ENCODE measurements around the gene MYH11.
"Not testable (repeated sequence)": the region's sequence is repeated elsewhere in the genome, so short reads cannot be mapped to it uniquely, and the experiment has no call there.

The MYH11 gene

DNA sequence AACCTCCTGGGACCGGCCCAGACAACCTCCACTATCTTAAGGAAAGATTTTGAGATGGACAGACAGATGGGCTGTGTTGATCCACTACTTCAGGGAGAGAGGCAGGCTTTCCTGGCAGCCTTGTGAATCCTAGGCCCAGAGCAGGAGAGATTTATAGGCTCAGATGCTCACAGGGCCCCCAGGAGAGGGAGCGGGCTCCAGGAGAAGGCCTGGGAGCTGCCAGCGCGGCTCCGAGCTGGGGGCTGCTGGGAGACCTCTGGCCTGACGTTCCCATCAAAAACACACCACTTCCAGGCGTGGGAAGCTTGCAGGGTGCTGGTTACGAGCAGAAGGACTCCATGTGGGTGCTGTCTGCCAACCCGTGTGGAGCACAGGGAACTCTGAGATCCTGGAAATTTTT lies 53.2 kb downstream of the MYH11 start:
- DNase-seq, result no peak

DNA sequence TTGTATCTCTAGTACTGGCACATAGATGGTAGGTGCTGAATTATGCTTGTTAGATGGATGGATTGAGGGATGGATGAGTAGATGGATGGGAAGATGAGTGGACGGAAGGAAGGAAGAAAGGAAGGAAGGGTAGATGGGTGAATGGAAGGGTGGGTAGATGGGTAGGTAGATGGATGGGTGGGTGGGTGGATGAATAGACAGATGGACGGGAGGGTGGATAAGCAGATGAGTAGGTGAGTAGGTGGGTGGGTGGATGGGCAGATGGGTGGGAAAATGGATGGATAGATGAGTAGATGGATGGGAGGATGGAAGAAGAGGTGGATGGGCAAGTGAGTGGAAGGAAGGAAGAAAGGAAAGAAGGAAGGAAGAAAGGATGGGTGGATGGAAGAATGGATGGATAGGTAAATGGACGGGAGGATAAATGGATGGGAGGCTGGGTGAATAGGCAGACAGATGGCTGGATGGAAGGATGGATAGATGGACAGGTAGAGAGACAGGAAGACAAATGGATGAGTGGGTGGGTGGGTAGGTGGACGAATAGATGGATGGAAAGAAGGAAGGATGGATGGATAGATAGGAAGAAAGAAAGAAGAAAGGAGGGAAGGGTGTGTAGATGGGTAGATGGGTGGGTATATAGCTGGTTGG lies 56.9 kb downstream of the MYH11 start:
- no peak for DNase-seq

DNA sequence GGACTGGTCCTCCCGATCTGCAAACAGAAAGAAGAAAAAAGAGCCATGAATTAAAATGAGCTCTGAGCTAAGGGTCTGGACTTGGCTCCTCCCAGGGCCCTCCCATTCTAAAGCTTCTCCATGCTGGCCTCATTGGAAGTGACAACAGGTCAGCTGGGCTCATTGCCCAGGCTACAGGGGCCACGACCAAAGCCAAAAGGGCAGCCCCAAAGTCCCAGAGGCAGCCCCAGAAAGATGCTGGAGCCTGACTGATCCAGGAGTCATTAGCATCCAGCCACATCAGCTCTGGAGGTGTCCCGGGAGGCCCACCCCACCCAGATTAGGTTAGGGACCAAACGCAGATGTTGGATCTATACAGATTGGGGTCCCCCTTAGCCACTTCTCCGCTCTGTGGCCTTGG lies 58.2 kb downstream of the MYH11 start:
- DNase-seq, result no peak

DNA sequence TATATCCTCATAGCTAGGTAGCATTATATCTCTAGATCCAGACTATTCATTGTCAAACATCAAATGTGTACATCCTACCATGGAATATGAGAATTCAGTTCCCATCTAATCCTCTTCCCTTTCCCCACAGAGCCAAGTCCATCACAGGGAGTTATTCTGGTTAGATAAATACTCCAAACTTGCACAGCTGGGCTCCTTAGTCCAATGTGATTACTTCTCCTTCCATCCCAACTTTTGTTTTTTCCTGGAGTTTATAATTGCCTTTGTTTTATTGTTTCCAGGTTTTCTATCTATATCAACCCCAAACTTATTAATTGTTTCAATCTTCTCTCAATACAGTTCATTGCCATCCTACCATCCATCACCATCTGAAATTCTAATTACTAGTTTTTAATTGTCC lies 59.9 kb downstream of the MYH11 start:
- no peak for DNase-seq

DNA sequence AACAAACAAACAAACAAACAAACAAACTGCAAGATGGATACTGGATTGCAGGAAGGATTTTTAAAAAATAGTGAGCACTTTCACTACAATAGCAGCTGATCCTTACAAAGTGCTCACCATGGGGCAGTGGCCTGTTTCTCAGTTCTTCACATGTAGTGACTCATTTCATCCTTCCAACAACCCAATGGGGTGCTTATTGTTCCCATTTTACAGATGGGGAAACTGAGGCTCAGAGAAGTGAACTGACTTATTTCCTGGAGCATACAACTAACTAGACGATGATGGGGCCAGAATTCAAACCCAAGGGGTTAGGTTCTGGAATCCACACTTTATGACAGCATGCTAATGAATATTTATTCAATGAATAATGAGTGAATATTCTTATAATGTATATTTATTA lies 61.2 kb downstream of the MYH11 start:
- no peak for DNase-seq

DNA sequence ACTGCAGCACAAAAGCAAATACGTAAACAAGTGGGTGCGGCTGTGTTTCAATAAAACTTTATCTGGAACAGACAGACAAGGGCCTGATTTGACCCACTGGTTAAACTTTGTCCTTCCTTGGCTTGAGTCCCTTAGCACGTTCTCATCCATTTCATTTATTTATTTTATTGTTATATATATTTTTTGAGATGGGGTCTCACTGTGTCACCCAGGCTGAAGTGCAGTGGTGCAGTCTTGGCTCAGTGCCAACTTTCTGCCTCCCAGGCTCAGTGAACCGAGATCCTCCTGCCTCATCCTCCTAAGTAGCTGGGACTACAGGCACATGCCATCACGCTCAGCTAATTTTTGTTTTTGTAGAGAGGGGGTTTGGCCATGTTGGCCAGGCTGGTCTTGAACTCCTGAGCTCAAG lies 64.3 kb downstream of the MYH11 start:
- DNase-seq, result no peak

DNA sequence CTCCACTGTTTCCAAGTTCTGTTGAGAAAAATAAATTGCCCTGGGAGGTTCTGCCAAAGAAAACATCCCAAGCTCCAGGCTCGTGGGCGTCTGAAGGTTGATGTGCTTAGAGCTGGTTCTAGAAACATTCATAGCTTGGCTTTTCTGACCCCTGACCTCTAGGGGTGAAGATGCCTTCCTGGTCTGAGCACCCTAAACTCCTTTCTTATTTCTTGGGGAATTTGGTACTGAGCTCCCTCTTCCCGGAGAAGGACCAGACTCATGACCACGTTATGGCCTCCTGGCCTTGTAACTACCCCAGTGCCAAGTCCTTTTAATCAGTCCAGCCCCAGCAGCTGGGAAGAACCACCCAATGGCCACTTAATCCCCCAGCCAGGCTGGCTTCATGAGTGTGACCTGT lies 66.4 kb downstream of the MYH11 start:
- DNase-seq, result no peak

DNA sequence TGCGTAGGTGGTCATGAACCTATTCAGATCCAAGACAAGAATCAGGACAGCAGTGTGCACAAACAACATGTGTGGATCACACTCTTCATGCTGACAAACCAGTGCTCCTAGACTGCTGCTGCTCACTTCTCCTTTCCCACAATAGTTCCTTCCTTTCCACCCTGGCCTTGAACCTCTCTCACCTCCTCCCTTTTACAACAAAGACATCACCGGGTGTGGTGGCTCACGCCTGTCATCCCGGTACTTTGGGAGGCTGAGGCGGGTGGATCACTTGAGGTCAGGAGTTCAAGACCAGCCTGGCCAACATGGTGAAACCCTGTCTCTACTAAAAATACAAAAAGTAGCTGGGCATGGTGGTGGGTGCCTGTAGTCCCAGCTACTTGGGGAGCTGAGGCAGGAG lies 67.0 kb downstream of the MYH11 start:
- not testable (repeated sequence) for DNase-seq

DNA sequence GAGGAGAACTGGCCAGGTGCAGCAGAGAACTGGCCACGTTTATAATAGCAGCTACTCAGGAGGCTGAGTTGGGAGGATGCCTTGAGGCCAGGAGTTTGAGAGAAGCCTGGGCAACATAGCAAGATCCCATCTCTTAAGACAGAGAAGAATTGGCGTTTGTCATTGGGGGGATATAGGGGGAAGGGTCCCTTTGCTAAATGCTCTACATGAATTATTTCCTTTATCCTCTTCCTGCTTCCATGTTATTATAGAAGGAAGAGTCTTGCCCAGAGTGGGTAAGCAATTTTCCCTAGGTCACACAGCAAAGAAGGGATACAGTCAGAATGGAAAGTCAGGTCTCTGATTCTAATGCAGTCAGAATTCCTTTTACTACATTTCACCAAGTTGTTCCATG lies 68.0 kb downstream of the MYH11 start:
- no peak for DNase-seq

DNA sequence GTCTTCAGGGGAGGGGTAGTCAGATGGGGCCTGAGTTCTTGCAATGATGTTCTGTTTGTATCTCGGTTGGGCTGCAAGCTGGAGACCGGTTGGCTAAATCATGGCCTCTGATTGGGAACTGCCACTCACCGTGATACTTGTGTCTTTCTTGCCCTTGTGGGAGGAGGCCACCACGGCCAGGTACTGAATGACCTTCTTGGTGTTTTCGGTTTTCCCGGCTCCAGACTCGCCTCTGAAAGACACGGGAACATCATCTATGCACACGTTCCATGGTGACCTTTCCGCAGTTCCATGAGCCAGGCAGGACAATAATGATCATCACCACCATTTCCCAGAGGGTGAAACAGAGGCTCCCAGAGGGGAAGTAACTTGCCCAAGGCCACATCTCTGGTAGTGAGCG lies 70.3 kb downstream of the MYH11 start:
- DNase-seq, result no peak

DNA sequence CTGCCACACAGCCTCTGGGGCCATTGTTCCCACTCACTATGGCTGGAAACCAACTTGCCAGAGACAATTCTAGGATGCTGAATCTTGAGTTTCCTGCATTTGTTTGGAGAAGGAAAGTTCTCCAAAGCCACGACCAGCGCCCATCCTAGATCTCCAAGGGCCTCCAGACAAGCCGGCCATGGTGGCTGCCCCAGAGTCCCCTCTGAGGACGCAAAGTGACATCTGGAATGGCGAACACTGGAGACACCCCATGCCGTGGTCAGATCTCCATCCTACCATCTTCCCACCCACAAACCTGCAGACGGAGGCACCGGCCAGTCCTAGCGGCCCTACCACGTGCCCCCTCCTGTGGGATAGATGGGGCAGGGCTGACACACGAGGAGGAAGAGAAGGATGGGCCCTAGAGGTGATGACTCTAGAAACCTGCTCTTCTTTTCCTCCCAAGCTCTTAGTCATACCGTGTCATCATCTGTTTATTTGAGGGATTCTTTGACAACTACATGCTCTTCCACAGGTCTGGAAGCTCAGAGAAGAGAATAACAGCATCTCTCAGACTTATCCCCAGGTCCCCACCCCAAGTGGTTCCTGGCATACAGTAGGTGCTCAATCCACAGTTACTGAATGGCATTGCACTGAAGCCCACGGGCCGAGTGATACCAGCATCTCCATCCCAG lies 71.3 kb downstream of the MYH11 start:
- DNase-seq, result no peak

DNA sequence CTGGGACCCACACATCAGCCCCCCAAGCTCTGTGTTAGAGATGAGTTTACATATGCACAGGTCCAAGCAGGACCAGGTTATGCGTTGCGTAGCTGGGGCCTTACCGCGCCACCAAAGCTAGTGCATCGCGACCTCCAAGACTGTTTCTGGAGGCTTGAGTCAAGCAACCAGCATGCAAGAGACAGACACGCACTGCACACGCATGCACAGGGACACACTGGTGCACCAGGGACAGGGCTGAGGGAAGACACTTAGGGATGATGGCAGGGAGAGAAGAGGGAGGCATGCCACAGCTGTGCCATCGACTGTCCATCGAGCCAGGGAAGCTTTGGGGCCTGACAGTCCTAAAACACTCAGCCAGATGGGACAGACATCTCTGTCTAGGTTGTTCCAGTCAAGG lies 72.8 kb downstream of the MYH11 start:
- DNase-seq, result no peak

DNA sequence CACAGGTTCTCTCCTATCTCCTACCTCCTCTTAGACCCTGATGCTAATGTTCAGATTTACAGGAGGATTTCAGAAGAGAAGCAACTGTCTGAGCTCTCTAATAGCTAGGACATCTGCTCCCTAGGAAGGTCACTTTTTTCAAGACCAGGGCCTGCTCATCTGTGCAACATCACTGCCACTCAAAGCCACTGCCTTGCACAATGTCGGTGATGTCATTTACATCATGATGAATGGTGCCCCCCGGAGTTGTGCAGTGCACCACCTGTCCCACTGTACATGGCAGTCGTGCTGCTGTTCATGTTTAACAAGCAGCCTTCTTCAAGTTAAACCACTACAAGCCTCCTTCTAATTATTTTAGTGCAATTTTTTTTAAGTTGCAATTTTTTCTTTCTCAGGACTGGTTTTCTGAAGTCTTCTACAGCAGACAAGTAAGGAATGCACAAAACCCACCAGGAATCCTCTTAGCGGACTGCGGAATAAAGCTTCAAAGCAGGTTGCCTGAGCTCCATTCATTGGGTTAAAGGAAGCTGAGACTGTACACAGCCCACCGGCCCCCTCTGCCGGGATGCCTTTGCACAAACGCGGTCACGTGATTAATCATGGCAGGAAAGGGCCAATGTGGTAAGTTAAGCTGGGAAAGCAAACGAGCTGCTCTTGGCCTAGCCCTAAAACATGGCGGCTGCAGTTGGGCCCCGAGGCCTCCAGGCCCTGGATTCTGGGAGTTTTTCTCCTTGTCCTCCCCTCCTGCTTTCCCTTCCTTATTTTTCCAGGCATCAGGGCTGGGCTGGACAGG lies 74.1 kb downstream of the MYH11 start:
- no peak for DNase-seq

DNA sequence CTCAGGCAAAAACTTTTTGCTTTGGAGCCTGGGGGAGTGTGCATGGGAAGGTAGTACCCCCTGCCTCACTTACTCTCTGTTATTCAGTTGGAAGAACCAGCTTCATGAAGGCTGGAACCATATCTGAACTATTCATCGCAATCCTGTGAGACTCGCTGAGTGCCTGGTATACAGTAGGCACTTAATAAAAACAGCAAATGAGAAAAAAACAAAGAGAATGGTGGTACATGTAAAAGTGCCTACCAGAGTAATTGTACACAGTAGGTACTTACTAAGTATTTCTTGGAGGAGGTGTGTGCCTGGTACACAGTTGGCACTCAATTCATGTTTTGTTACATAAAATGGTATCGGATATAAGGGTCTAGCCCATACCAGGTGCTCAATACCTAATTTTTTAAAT lies 75.2 kb downstream of the MYH11 start:
- no peak for DNase-seq

DNA sequence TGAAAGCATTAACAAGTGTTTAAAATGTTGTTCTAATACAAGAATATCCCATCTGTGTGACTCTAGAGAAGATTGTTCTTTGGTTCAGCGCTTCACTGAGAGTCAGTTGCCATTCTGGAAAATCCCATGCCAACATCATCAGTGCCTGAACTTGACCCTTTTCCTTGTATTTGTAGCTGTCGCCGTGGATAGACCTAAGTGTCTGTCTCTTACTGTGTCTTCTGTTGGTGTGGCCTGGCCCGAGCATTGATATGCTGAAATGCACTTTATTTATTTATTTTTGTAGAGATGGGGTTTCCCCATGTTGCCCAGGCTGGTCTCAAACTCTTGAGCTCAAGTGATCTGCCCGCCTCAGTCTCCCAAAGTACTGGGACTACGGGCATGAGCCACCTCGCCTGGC lies 76.0 kb downstream of the MYH11 start:
- DNase-seq, result no peak

DNA sequence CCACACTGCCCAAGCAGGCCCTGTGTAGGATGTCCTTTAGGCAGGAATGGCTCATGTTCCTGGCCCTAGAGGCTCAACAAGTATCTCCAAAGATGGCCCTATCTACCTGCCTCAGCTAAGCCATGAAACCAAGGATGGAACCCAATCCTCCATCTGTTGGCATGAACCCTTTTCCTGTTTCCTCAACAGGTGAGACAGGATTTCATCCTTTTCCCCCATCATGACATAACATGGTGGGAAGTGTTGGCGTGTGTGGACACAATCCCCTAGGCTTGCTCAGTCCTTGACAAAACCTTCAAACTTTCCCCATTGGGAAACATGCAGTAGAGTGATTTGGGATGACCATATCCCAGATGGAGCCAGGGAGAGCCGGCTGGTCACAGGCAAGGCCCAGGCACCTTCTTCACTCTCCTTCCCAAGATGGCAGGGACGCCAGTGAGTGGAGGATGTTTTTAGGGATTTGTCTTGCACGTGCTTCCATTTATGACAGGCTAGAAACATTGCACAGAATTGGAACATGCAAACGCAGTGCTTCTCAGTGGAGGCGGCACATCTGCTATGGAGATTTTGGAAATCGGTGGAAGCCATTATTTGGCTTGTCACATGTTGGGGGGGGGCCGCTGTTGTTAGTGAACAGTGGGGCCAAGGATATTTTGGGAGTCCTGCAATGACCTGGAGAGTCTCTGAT lies 77.0 kb downstream of the MYH11 start:
- DNase-seq, result no peak

DNA sequence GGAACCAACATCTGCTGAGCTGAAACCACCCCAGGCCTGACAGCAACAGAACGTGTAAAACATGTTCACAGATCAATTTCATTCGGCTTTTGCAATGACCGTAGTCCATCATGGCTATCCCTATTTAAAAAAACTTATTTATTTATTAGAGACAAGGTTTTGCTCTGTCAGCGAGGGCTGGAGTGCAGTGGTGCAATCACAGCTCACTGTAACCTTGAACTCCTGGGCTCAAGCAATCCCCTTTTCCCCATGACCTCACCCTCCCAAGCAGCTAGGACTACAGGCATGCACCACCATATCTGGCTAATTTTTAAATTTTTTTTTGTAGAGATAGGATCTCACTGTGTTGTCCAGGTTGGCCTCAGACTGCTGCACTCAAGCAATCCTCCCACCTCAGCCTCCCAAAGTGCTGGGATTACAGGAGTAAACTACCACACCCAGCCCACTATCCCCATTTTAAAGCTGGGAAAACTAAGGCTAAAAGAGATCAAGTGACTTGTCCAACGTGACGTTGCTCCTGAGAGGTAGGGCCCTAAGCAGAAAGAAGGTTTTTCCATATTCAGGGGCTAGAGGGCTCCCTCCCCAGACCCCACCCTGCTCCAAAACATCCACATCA lies 77.7 kb downstream of the MYH11 start:
- no peak for DNase-seq

DNA sequence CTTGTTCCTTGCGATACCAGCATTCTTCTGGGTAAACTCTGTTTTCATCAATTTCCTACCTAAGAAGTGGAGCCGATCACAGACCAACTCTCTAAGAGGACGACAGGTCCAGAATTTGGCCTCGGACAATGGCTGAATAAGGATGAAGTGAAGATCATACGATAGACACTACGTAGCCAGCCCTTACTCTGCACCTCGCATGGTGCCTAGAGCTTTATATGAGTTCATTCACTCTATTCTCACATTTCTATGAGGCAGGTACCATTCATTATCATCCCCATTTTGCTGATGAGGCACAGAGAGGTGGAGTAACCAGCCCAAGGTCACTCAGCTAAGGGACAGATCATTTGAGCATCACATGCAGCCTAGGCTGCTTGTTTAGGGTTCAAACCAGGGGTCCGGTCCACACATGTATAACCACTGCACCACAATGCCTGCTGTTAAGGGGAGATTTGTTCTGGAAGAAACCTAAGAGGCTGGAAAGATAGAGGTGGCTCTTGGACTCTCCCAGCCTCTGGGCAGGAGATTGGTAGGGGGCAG lies 78.6 kb downstream of the MYH11 start:
- DNase-seq, result no peak

DNA sequence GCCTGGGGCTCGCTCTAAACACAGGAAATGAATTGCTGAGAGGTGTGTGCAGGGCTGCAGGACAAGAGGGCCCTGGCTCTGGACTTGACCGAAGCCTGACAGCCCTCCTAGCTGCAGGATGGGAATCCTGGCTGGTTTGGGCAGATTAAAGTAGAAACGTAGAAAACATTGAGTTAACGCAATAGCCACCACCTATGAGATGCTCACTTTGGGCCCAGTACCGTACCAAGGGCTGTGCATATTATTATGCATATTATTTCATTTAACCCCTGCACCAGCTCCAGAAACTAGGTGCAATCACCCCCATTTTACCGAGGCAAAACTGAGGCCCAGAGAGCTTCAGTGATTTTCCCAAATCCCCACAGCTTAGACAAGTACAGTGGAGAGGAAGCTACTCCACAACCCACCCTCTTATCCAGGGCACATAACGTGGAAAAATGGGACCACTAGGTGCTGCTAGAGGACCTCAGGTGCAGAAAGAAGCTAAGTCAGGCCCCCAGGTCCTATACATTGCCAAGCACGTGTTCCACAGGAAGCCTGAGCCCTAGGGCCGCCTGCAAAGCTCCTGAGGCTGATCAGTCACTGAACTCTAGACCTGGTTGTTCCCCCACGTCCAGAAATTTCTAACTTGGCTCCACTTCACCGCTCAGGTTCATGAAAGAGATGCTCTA lies 79.2 kb downstream of the MYH11 start:
- no peak for DNase-seq

DNA sequence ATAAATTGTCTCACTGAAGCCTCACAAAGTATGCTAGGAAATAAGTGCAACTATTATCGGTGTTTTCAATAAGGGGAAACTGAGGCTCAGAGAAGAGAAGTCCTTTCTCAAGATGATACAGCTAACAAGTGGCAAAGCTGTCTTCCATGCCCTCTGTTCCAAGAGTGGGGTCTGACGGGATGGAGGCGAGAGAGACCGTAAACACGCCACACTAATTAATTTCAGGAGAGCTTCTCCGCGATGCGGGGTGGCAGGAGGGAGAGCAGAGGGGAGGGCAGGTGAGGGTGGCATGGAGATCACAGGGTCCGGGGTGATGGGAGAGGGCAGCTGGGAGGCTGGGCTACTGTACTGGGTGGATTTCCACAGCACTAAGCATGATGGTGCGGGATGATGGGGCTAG lies 80.3 kb downstream of the MYH11 start:
- DNase-seq, result no peak

DNA sequence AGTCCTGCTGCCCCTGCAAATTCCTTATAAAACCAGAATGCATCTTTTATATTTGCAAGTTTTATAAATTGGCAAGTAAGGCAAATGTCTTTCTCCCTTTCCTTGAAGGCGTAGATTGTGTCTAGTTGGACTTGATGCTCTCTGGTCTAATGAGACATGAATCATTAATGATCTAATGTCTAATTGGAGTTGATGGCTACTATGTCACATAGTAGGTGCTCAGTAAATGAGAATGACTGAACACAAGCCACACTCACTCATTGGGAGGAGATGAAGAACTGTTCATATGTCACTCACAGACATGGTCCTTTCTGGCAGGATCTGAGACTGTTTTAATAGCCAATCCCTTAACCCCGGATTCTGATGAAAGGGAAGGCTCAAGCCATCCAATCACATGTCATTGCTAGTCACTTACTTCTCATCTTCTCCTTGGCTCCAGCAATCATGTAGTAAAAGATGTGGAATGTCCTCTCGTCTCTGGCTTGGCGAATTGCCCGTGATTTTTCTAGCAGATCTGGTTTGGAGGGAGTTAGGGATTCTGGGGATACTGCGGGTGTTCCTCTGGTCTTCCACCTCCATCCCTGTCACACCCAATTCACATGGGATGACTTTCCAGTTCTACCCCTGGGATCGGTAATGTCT lies 81.0 kb downstream of the MYH11 start:
- DNase-seq, result no peak

DNA sequence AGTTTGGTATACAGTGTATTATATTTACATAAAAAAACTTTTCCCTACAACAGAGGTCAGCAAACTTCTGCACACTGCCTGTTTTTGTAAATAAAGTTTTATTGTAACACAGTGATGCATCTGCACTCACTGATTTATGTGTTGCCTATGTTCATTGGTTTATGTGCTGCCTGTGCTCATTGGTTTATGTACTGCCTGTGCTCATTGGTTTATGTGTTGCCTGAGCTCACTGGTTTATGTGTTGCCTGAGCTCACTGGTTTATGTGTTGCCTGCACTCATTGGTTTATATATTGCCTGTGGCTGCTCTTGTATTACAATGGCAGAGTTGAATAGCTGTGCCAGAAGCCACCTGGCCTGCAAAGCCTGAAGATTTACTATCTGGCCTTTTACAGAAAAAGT lies 81.6 kb downstream of the MYH11 start:
- no peak for DNase-seq
